ENCODE measurements around the gene GLCCI1.

Gene GLCCI1

GRCh38 chr7:7988706-7989105 is 20.1 kb downstream of the GLCCI1 start:
- no peak for DNase-seq
- H3K4me1 ChIP-seq (ENCODE audit: control insufficient read depth in 1 of 2, insufficient read depth in 2 of 2, low read length in 2 of 2), result no peaks in the 10 kb centered on the region
- H3K14ac ChIP-seq (ENCODE audit: low read length), result no peak overlapping the region
- H3K4me2 ChIP-seq (ENCODE audit: low read length), result no peak overlapping the region
- H3K18ac ChIP-seq (ENCODE audit: low read length), result no peak overlapping the region
- no peak overlapping the region for H3K4me3 ChIP-seq (ENCODE audit: low read depth, low read length)
- no peaks in the 10 kb centered on the region for H3K27me3 ChIP-seq (ENCODE audit: insufficient read depth, low read length)
- no peak overlapping the region for H2AK5ac ChIP-seq (ENCODE audit: low read length)
- H2AFZ ChIP-seq (ENCODE audit: insufficient read depth, low read length, poor library complexity), result no peak overlapping the region
- H4K12ac ChIP-seq (ENCODE audit: low read depth, low read length), result no peak overlapping the region
- H3K23ac ChIP-seq (ENCODE audit: low read length), result no peak overlapping the region
- no peak overlapping the region for H2BK5ac ChIP-seq (ENCODE audit: low read depth, low read length, poor library complexity)
- H2BK120ac ChIP-seq (ENCODE audit: insufficient read depth, low read length, poor library complexity), result no peak overlapping the region
- H3K36me3 ChIP-seq (ENCODE audit: control insufficient read depth in 1 of 2, insufficient read depth in 2 of 2, low read length in 2 of 2), result no peaks in the 10 kb centered on the region
- no peak overlapping the region for H2BK12ac ChIP-seq (ENCODE audit: low read length)
- no peak overlapping the region for H3K4ac ChIP-seq (ENCODE audit: low read depth, low read length)
- no peak overlapping the region for H4K91ac ChIP-seq (ENCODE audit: low read depth, low read length)
- H4K8ac ChIP-seq (ENCODE audit: low read depth, low read length), result no peak overlapping the region
- H3K79me2 ChIP-seq (ENCODE audit: control insufficient read depth, insufficient read depth, low read length, poor library complexity), result no peaks in the 10 kb centered on the region
- H3K9ac ChIP-seq (ENCODE audit: low read length), result no peak overlapping the region
- no peaks in the 10 kb centered on the region for H3K9me3 ChIP-seq (ENCODE audit: insufficient read depth, low read depth, low read length)
- no peak overlapping the region for H3K27ac ChIP-seq (ENCODE audit: low read depth, low read length)
- H3K79me1 ChIP-seq (ENCODE audit: low read length), result no peaks in the 10 kb centered on the region

DNA sequence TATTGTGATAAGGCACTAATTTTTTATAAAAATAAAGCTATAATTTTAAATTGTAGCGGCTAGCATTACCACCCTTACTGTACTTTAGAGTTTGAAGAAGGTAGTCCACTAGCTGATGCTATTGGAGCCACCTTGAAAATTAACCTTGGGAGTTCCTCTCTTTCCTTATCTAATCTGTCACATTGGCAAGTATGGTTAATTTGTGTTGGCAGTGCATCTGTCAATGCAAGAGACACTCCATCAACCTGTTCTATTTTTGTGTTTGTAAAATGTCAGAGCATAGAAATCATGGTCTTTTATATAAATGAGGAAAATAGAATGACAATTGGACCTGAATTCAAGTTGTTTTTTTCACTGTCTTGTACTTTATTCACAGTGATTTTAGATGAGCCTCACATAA is 20.5 kb downstream of the GLCCI1 start:
- Histone ChIP-seq H2AK5ac (ENCODE audit: low read length) (no peak overlapping the region), H2BK12ac (ENCODE audit: low read length) (no peak overlapping the region), H4K12ac (ENCODE audit: low read depth, low read length) (no peak overlapping the region), H4K91ac (ENCODE audit: low read depth, low read length) (no peak overlapping the region), H3K36me3 (ENCODE audit: control insufficient read depth in 1 of 2, insufficient read depth in 2 of 2, low read length in 2 of 2) (no peaks in the 10 kb centered on the region), H3K14ac (ENCODE audit: low read length) (no peak overlapping the region), H3K4me3 (ENCODE audit: low read depth, low read length) (no peak overlapping the region), H3K9me3 (ENCODE audit: insufficient read depth, low read depth, low read length) (no peaks in the 10 kb centered on the region), H3K18ac (ENCODE audit: low read length) (no peak overlapping the region), H3K27me3 (ENCODE audit: insufficient read depth, low read length) (no peaks in the 10 kb centered on the region), H3K27ac (ENCODE audit: low read depth, low read length) (no peak overlapping the region), H2BK5ac (ENCODE audit: low read depth, low read length, poor library complexity) (no peak overlapping the region), H3K9ac (ENCODE audit: low read length) (no peak overlapping the region), H4K8ac (ENCODE audit: low read depth, low read length) (no peak overlapping the region), H3K79me1 (ENCODE audit: low read length) (no peaks in the 10 kb centered on the region), H2AFZ (ENCODE audit: insufficient read depth, low read length, poor library complexity) (no peak overlapping the region), H3K79me2 (ENCODE audit: control insufficient read depth, insufficient read depth, low read length, poor library complexity) (no peaks in the 10 kb centered on the region), H3K23ac (ENCODE audit: low read length) (no peak overlapping the region), H3K4ac (ENCODE audit: low read depth, low read length) (no peak overlapping the region), H3K4me2 (ENCODE audit: low read length) (no peak overlapping the region), H2BK120ac (ENCODE audit: insufficient read depth, low read length, poor library complexity) (no peak overlapping the region), H3K4me1 (ENCODE audit: control insufficient read depth in 1 of 2, insufficient read depth in 2 of 2, low read length in 2 of 2) (no peaks in the 10 kb centered on the region)
- no peak for DNase-seq
- WGBS (ENCODE audit: extremely low coverage, insufficient coverage, insufficient read length), result no CpG with 5 or more reads among the region's 1 CpG

GRCh38 chr7:7989616-7990440 is 21.2 kb downstream of the GLCCI1 start:
- Histone ChIP-seq H3K79me2 (ENCODE audit: control insufficient read depth, insufficient read depth, low read length, poor library complexity) (no peaks in the 10 kb centered on the region), H3K9me3 (ENCODE audit: insufficient read depth, low read depth, low read length) (no peaks in the 10 kb centered on the region)
- WGBS (ENCODE audit: extremely low coverage, insufficient coverage, insufficient read length), result no CpG with 5 or more reads among the region's 5 CpGs

DNA sequence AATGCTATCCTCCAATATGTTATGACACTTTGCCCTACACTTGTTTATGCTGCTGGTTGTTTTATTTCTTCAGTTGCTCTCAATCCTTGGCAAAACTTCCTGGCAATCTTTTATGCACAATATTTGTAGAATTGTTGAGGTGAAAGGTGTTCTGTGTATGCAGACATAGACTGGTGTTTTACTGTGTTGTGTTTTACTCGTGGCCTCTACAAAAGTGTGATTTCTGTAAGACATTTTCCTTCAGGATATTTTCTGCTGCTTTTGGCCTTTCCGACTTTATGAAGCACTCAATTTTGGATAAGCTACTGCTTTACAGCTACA is 21.8 kb downstream of the GLCCI1 start:
- H3K4me2 ChIP-seq (ENCODE audit: low read length), result no peak overlapping the region
- no peak overlapping the region for H3K9ac ChIP-seq (ENCODE audit: low read length)
- no peak overlapping the region for H2BK5ac ChIP-seq (ENCODE audit: low read depth, low read length, poor library complexity)
- no peak overlapping the region for H2BK12ac ChIP-seq (ENCODE audit: low read length)
- H3K27ac ChIP-seq (ENCODE audit: low read depth, low read length), result no peak overlapping the region
- H3K4me1 ChIP-seq (ENCODE audit: control insufficient read depth in 1 of 2, insufficient read depth in 2 of 2, low read length in 2 of 2), result no peaks in the 10 kb centered on the region
- H4K12ac ChIP-seq (ENCODE audit: low read depth, low read length), result no peak overlapping the region
- H3K4ac ChIP-seq (ENCODE audit: low read depth, low read length), result no peak overlapping the region
- no peaks in the 10 kb centered on the region for H3K79me2 ChIP-seq (ENCODE audit: control insufficient read depth, insufficient read depth, low read length, poor library complexity)
- H4K8ac ChIP-seq (ENCODE audit: low read depth, low read length), result no peak overlapping the region
- H3K14ac ChIP-seq (ENCODE audit: low read length), result no peak overlapping the region
- H4K91ac ChIP-seq (ENCODE audit: low read depth, low read length), result no peak overlapping the region
- H3K9me3 ChIP-seq (ENCODE audit: insufficient read depth, low read depth, low read length), result no peaks in the 10 kb centered on the region
- no peak for DNase-seq
- no peaks in the 10 kb centered on the region for H3K27me3 ChIP-seq (ENCODE audit: insufficient read depth, low read length)
- no peak overlapping the region for H2AFZ ChIP-seq (ENCODE audit: insufficient read depth, low read length, poor library complexity)
- no peak overlapping the region for H2AK5ac ChIP-seq (ENCODE audit: low read length)
- H3K18ac ChIP-seq (ENCODE audit: low read length), result no peak overlapping the region
- H3K36me3 ChIP-seq (ENCODE audit: control insufficient read depth in 1 of 2, insufficient read depth in 2 of 2, low read length in 2 of 2), result peaks cover 1 to 3% of the 10 kb centered on the region in 2 experiments
- no peak overlapping the region for H2BK120ac ChIP-seq (ENCODE audit: insufficient read depth, low read length, poor library complexity)
- no CpG with 5 or more reads among the region's 2 CpGs for WGBS (ENCODE audit: extremely low coverage, insufficient coverage, insufficient read length)
- H3K4me3 ChIP-seq (ENCODE audit: low read depth, low read length), result no peak overlapping the region
- H3K23ac ChIP-seq (ENCODE audit: low read length), result no peak overlapping the region
- no peaks in the 10 kb centered on the region for H3K79me1 ChIP-seq (ENCODE audit: low read length)

More at GRCh38 chr7:7989616-7990440, 21.2 kb downstream of the GLCCI1 start:
- Histone ChIP-seq H2BK5ac (ENCODE audit: low read depth, low read length, poor library complexity) (no peak overlapping the region), H3K4me1 (ENCODE audit: control insufficient read depth in 1 of 2, insufficient read depth in 2 of 2, low read length in 2 of 2) (no peaks in the 10 kb centered on the region), H3K9ac (ENCODE audit: low read length) (no peak overlapping the region), H4K12ac (ENCODE audit: low read depth, low read length) (no peak overlapping the region), H2AFZ (ENCODE audit: insufficient read depth, low read length, poor library complexity) (no peak overlapping the region), H3K27me3 (ENCODE audit: insufficient read depth, low read length) (no peaks in the 10 kb centered on the region), H3K14ac (ENCODE audit: low read length) (no peak overlapping the region), H4K8ac (ENCODE audit: low read depth, low read length) (no peak overlapping the region), H4K91ac (ENCODE audit: low read depth, low read length) (no peak overlapping the region), H3K4me3 (ENCODE audit: low read depth, low read length) (no peak overlapping the region), H3K23ac (ENCODE audit: low read length) (no peak overlapping the region), H2BK12ac (ENCODE audit: low read length) (no peak overlapping the region), H3K36me3 (ENCODE audit: control insufficient read depth in 1 of 2, insufficient read depth in 2 of 2, low read length in 2 of 2) (no peaks in the 10 kb centered on the region), H3K4ac (ENCODE audit: low read depth, low read length) (no peak overlapping the region), H2BK120ac (ENCODE audit: insufficient read depth, low read length, poor library complexity) (no peak overlapping the region), H3K27ac (ENCODE audit: low read depth, low read length) (no peak overlapping the region), H3K4me2 (ENCODE audit: low read length) (no peak overlapping the region), H3K18ac (ENCODE audit: low read length) (no peak overlapping the region), H3K79me1 (ENCODE audit: low read length) (no peaks in the 10 kb centered on the region), H2AK5ac (ENCODE audit: low read length) (no peak overlapping the region)
- peak in 1 of 2 donors; percentile 28 for DNase-seq

Measured in trophoblast cell (in vitro differentiated cells and primary cell).